ENCODE results near the gene NOMO2.
"Not testable (repeated sequence)": the region's sequence is repeated elsewhere in the genome, so short reads cannot be mapped to it uniquely, and the experiment has no call there.

The NOMO2 gene

DNA sequence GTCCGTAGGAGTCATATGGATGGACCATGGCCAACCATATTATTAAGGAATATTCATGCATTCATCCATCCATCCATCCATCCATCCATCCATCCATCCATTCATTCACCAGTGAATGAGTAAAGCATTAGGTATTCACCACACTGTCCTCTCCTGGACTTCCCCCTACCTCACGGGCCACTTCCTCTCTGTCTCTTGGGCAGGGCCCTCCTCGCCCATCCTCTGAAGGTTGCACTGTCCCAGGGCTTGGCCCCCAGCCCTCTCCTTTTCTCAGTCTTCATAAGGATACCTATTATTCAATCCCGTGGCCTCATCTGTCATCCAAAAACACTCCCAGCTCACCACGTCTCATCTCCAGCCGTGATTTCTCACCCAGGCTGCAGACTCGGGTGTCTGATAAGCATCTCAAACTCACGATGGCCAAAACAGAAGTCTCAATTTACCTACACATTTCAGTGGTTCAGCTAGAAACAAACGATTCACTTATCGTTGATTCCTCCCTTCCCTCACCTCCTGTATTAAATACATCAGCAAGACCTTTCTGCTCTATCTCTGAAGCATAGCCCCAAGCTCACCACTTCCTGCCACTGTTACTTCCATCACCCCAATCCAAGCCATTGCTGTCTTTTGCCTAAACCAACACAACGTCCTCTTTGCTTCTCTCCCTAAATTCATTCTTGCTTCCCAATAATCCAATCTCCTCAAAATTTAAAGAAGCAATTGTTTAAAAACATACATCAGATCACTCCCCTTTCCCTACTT lies 152.2 kb downstream of the NOMO2 start:
- H3K27me3 ChIP-seq (ENCODE audit: control insufficient read depth, insufficient read depth, low read length); H3K9ac ChIP-seq (ENCODE audit: low read depth, low read length); H3K9me3 ChIP-seq (ENCODE audit: control insufficient read depth, insufficient read depth, low read length); H3K36me3 ChIP-seq (ENCODE audit: control insufficient read depth, insufficient read depth, low read length); H3K4me3 ChIP-seq (ENCODE audit: low read depth, low read length); H3K4me1 ChIP-seq (ENCODE audit: control insufficient read depth, insufficient read depth, low read length): not testable (repeated sequence)

DNA sequence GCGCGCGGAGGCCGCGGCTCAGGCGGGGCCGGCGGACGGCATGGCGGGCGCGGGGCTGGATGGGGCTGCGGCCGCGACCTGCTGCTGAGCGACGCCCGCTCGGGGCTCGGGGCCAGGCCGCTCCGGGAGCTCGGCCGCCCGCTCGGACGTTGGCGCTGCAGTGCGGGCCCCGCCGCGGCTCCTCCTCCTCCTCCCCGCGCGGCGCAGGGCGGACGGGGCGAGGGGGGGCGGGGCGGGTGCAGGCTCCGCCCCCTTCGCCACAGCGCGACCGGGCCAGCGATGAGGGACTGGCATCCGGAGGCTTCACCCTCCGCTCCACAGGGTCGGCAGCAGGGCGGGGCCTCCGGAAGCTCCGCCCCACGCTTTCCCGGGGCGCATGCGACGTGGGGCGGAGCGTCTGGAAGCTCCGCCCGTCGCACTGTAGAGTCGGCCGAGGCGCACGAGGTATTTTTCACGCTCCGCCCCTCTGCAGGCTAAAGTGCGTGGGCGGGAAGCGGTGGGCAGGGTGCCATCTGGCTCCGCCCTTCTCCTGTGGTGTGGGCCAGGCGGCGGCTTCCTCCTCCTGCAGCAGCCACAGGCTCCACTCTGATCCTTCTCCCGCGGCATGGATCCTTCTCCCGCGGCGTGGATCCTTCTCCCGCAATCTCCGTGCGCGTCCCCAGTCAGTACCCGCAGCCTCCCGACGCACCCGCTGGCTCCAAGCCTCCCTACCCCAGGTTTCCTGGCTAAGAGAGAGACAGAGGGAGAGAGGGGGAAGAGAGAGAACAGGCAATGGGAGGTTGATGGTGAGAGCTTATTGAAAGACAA lies 159.8 kb downstream of the NOMO2 start:
- not testable (repeated sequence) for H3K9me3 ChIP-seq (ENCODE audit: control insufficient read depth, insufficient read depth, low read length); H3K9ac ChIP-seq (ENCODE audit: low read depth, low read length); H3K4me1 ChIP-seq (ENCODE audit: control insufficient read depth, insufficient read depth, low read length); H3K4me3 ChIP-seq (ENCODE audit: low read depth, low read length); H3K36me3 ChIP-seq (ENCODE audit: control insufficient read depth, insufficient read depth, low read length); H3K27me3 ChIP-seq (ENCODE audit: control insufficient read depth, insufficient read depth, low read length)

DNA sequence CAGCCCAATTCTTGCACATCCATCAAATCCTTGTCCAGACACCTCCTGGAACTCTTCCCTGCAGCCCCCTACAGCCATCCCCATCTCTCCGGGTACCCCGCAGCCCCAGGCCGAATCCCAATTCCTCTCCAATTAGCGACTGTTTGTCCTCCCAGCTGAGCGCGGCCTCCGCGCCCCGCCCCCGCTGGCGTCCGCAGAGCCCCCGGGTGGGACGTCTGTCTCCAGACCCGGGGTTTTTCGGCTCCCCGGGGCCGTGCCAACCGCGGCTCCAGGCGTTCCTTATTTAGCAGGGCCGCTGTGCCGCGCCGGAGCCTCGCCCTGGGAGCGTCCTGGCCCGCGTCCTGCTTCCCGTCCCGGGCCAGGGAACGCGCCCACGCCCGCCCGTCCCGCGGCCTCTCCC lies 160.7 kb downstream of the NOMO2 start:
- H3K27me3 ChIP-seq (ENCODE audit: control insufficient read depth, insufficient read depth, low read length); H3K4me1 ChIP-seq (ENCODE audit: control insufficient read depth, insufficient read depth, low read length); H3K9me3 ChIP-seq (ENCODE audit: control insufficient read depth, insufficient read depth, low read length); H3K9ac ChIP-seq (ENCODE audit: low read depth, low read length); H3K4me3 ChIP-seq (ENCODE audit: low read depth, low read length); H3K36me3 ChIP-seq (ENCODE audit: control insufficient read depth, insufficient read depth, low read length): not testable (repeated sequence)

DNA sequence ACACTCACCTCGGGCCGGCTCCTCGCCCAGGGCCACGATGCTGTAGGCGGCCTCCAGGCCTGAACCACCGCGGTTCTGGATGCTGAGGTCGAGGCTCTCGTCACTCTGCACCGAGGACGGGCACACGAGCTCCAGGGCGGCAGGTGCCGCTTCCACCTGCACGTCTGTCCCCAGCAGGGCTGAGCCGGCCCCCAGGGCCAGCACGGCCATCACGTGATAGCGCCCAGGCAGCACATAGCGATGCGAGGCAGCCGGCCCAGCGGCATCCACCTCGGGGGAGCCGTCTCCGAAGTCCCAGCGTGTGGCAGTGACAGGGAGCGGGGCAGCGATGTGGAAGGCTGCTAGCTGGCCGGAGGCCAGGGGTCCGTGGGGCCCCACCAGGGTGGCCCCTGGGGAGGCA lies 167.5 kb downstream of the NOMO2 start:
- H3K4me3 ChIP-seq (ENCODE audit: low read depth, low read length); H3K27me3 ChIP-seq (ENCODE audit: control insufficient read depth, insufficient read depth, low read length); H3K36me3 ChIP-seq (ENCODE audit: control insufficient read depth, insufficient read depth, low read length); H3K9me3 ChIP-seq (ENCODE audit: control insufficient read depth, insufficient read depth, low read length); H3K4me1 ChIP-seq (ENCODE audit: control insufficient read depth, insufficient read depth, low read length); H3K9ac ChIP-seq (ENCODE audit: low read depth, low read length): not testable (repeated sequence)

DNA sequence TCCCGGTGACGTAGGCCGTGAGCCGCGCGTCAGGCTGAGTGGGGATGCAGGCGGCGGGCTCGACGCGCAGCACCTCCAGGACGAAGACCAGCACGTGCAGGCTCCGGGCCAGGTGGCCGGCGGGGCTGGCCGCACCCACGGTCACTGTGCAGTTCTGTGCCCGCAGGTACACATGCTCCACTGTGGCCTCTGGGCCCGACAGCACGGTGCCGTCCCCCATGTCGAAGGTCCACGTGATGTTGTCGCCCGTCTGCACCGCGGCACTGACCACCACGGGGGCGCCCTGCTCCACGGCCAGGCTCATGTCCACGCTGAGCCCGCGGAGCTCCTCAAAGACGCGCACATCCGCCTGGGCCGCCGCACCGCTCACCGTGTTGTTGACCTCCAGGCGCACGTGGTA lies 174.1 kb downstream of the NOMO2 start:
- H3K9me3 ChIP-seq (ENCODE audit: control insufficient read depth, insufficient read depth, low read length); H3K9ac ChIP-seq (ENCODE audit: low read depth, low read length); H3K36me3 ChIP-seq (ENCODE audit: control insufficient read depth, insufficient read depth, low read length); H3K27me3 ChIP-seq (ENCODE audit: control insufficient read depth, insufficient read depth, low read length); H3K4me1 ChIP-seq (ENCODE audit: control insufficient read depth, insufficient read depth, low read length); H3K4me3 ChIP-seq (ENCODE audit: low read depth, low read length): not testable (repeated sequence)

DNA sequence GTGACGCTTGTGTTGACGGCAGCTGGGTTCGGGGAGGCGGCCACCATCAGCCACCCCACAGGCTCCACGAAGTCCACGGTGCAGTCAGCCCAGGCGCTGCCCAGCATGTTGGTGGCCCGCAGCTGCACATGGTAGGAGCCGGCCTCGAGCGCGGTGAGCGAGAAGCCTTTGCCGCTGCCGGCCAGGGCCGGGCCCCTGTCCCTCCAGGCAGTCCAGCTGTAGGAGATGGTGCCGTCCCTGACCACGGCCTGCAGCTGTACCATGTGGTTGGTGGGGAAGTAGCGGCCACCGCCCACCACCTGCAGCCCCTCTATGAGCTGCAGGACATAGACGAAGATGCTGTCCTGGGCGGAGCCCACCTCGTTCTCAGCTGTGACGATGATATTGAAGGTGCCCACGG lies 175.4 kb downstream of the NOMO2 start:
- H3K27me3 ChIP-seq (ENCODE audit: control insufficient read depth, insufficient read depth, low read length); H3K36me3 ChIP-seq (ENCODE audit: control insufficient read depth, insufficient read depth, low read length); H3K9me3 ChIP-seq (ENCODE audit: control insufficient read depth, insufficient read depth, low read length); H3K9ac ChIP-seq (ENCODE audit: low read depth, low read length); H3K4me1 ChIP-seq (ENCODE audit: control insufficient read depth, insufficient read depth, low read length); H3K4me3 ChIP-seq (ENCODE audit: low read depth, low read length): not testable (repeated sequence)

DNA sequence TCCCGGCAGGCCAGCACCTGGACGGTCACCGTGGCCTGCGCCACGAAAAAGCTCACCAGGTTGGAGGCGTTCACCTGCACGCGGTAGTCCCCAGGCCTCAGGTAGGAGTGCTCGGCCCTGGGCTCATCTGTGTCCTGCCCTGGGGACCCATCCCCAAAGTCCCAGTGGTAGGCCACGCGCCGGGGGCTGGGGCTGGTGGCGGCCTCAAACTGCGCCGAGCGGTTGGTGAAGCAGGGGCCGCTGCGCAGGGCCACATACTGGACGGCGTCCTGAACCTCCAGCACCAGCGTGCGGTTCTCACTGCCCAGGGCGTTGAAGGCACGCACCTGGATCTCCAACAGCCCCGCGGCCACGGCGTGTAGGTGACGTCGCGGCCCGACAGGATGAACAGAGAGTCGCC lies 176.6 kb downstream of the NOMO2 start:
- not testable (repeated sequence) for H3K9ac ChIP-seq (ENCODE audit: low read depth, low read length); H3K4me1 ChIP-seq (ENCODE audit: control insufficient read depth, insufficient read depth, low read length)

DNA sequence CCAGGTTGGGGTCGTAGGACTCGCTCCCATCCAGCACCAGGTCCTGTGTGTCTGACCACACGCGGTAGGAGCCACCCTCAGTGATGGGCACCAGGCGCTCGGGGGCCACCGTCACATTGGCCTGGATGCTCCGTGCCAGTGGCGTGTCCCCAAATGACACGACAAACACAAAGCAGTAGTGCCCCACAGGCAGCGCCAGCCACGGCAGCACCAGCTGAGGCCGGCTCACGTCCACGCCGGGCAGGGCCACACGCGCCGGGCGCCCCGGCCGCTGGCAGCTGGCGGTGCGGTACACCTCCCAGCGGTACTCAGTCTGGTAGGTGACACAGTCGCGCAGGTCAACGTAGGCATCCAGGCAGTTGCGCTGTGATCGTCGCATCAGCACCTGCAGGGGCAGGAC lies 177.0 kb downstream of the NOMO2 start:
- H3K9ac ChIP-seq (ENCODE audit: low read depth, low read length); H3K4me3 ChIP-seq (ENCODE audit: low read depth, low read length); H3K27me3 ChIP-seq (ENCODE audit: control insufficient read depth, insufficient read depth, low read length); H3K4me1 ChIP-seq (ENCODE audit: control insufficient read depth, insufficient read depth, low read length); H3K9me3 ChIP-seq (ENCODE audit: control insufficient read depth, insufficient read depth, low read length); H3K36me3 ChIP-seq (ENCODE audit: control insufficient read depth, insufficient read depth, low read length): not testable (repeated sequence)

More for the DNA sequence above, 176.6 kb downstream of the NOMO2 start:
- not testable (repeated sequence) for H3K9me3 ChIP-seq (ENCODE audit: control insufficient read depth, insufficient read depth, low read length); H3K27me3 ChIP-seq (ENCODE audit: control insufficient read depth, insufficient read depth, low read length); H3K4me3 ChIP-seq (ENCODE audit: low read depth, low read length); H3K36me3 ChIP-seq (ENCODE audit: control insufficient read depth, insufficient read depth, low read length)

DNA sequence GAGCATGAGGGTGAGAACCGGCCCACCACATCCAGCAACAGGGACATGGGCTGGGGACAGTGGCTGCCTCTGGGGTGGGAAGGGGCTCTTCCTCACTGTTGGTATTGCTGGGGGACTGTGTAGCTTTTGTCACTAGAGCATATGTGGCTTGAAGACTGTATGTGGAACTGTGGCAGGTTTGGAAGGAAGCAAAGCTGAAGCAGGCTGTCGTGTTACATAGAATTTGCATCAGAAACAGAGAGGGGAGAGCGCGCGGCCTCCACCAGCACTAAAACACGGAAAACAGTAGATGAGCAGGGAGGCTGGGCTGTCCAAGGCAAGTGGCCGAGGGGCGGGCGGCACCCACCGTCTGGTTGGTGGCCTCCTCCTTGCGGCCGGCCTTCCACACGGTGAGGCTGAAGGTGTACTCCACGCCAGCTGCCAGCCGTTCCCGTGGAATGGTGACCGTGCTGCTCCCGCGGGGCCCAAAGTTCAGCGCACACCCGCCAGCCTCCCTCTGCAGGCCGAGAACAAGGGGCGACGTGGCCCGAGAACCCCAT lies 177.7 kb downstream of the NOMO2 start:
- not testable (repeated sequence) for H3K4me1 ChIP-seq (ENCODE audit: control insufficient read depth, insufficient read depth, low read length); H3K36me3 ChIP-seq (ENCODE audit: control insufficient read depth, insufficient read depth, low read length)

DNA sequence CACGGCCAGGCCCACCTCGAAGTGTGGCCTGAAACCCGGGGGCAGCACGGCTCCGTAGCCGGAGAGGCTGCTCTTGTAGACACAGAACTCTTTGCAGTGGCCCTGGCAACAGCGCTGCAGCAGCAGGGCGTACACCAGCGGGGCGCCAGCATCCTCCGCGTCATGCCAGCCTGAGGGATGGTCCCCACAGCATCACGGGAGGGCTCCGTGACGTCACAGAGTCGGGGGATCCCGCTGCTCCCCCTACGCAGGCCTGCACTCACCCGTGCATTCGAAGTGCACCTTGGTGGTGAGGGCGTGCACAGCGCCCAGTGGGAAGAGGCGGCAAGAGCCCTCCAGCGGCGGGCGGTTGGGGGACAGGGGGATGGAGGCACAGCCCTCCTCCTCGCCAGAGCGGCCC lies 179.2 kb downstream of the NOMO2 start:
- not testable (repeated sequence) for H3K4me3 ChIP-seq (ENCODE audit: low read depth, low read length); H3K27me3 ChIP-seq (ENCODE audit: control insufficient read depth, insufficient read depth, low read length); H3K9ac ChIP-seq (ENCODE audit: low read depth, low read length); H3K36me3 ChIP-seq (ENCODE audit: control insufficient read depth, insufficient read depth, low read length); H3K9me3 ChIP-seq (ENCODE audit: control insufficient read depth, insufficient read depth, low read length); H3K4me1 ChIP-seq (ENCODE audit: control insufficient read depth, insufficient read depth, low read length)

More for the DNA sequence above, 177.7 kb downstream of the NOMO2 start:
- H3K4me3 ChIP-seq (ENCODE audit: low read depth, low read length); H3K9ac ChIP-seq (ENCODE audit: low read depth, low read length); H3K9me3 ChIP-seq (ENCODE audit: control insufficient read depth, insufficient read depth, low read length); H3K27me3 ChIP-seq (ENCODE audit: control insufficient read depth, insufficient read depth, low read length): not testable (repeated sequence)

Measured in iPS-15b (cell line).